CD4-positive, alpha-beta T cell treated with Interleukin-4 for 1 hour (primary cell): Measurements from ENCODE around the gene ACP3.

ENCODE experiments used
- DNase-seq, 2 donors: peaks; one replicate each; pipeline ENCODE4 v3.0.0-alpha.2; 2020 to 2022

The ACP3 gene

GRCh38 chr3:132318451-132318850 lies 1.2 kb downstream of the ACP3 start:
- DNase-seq: no peak

- no peak for DNase-seq
Measured at GRCh38 chr3:132321304-132321703, 4.1 kb downstream of the ACP3 start.

GRCh38 chr3:132325103-132325606 lies 7.9 kb downstream of the ACP3 start:
- DNase-seq: no peak

- no peak for DNase-seq
Measured at GRCh38 chr3:132325634-132326033, 8.4 kb downstream of the ACP3 start.

GRCh38 chr3:132326251-132326650 lies 9.0 kb downstream of the ACP3 start:
- DNase-seq: no peak

- no peak for DNase-seq
Measured at GRCh38 chr3:132332082-132332481, 14.9 kb downstream of the ACP3 start.

GRCh38 chr3:132332508-132332907 lies 15.3 kb downstream of the ACP3 start:
- DNase-seq: no peak

- no peak for DNase-seq
Measured at GRCh38 chr3:132341746-132342145, 24.5 kb downstream of the ACP3 start.

GRCh38 chr3:132342183-132342582 lies 25.0 kb downstream of the ACP3 start:
- no peak for DNase-seq

- no peak for DNase-seq
Measured at GRCh38 chr3:132342610-132343009, 25.4 kb downstream of the ACP3 start.

- DNase-seq: peak; percentile 18 to 40
Measured at GRCh38 chr3:132343018-132343612, 25.9 kb downstream of the ACP3 start.

GRCh38 chr3:132344666-132345280 lies 27.6 kb downstream of the ACP3 start:
- no peak for DNase-seq

- no peak for DNase-seq
Measured at GRCh38 chr3:132346841-132347736, 29.9 kb downstream of the ACP3 start.

- no peak for DNase-seq
Measured at GRCh38 chr3:132347811-132348210, 30.6 kb downstream of the ACP3 start.

GRCh38 chr3:132348531-132348930 lies 31.3 kb downstream of the ACP3 start:
- DNase-seq: no peak

GRCh38 chr3:132350814-132351213 lies 33.6 kb downstream of the ACP3 start:
- no peak for DNase-seq

GRCh38 chr3:132351222-132351806 lies 34.1 kb downstream of the ACP3 start:
- DNase-seq: no peak

GRCh38 chr3:132352556-132353143 lies 35.4 kb downstream of the ACP3 start:
- peak; percentile 61 to 68 for DNase-seq

GRCh38 chr3:132354916-132355702 lies 37.9 kb downstream of the ACP3 start:
- no peak for DNase-seq

- no peak for DNase-seq
Measured at GRCh38 chr3:132356568-132356967, 39.4 kb downstream of the ACP3 start.

- no peak for DNase-seq
Measured at GRCh38 chr3:132360717-132361116, 43.5 kb downstream of the ACP3 start.

- DNase-seq: no peak
Measured at GRCh38 chr3:132362329-132362728, 45.1 kb downstream of the ACP3 start.
